Stimulated activated naive CD4-positive, alpha-beta T cell treated with Interleukin-2 at 50 U/mL for 16 hours (primary cell): Measurements from ENCODE around the gene PSMD14.
A peak's percentile ranks its signal among the peaks of the same experiment; 100 is the strongest.
"Not testable (repeated sequence)": the region's sequence is repeated elsewhere in the genome, so short reads cannot be mapped to it uniquely, and the experiment has no call there.

ENCODE experiments used
- DNase-seq: peaks from one replicate; lab custom pipeline; 2025; lab: John Stamatoyannopoulos, UW

Gene PSMD14

DNA sequence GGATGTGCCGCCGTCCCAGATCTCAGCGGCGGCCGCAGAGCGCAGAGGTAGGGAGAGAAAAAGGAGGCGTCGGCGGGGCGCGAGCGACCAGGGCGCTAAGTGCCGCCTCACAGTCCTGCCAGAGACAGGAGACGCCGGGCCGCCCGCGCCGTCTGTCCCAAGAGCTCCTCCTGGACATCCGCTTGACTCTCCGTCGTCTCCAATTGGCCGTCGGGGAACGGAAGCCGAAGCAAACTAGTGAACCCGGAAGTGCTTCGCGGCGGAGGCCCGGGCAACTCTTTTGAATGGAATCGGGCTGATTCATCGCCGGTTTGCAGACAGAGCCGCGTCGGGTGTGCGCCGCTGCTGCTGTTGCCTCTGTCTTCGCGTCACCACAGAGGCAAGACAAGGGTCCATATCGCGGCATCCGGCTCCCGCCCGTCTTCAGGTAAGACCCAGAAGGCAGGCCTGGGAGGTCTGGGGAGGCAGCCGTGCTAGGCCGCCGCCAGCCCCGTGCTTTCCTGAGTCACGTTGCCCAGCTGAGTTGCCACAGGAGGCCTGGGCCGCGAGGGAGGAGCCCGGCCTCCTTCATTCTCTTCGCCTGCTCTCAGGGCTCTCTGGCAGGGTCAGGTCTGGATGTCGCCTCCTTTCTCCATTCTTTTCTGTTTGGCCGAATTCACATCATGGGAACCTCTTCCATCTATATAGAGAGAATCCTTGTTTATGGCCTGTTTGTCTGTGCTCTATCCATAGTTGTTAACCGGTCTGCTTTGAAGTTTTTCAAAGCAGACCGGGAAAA is at the start of gene PSMD14:
TSS of gene PSMD14 (plus strand) at position 248 of the 778 bp plus-strand sequence. CDS start 10,401 bp downstream, outside the sequence.
- DNase-seq: peak; percentile 92

DNA sequence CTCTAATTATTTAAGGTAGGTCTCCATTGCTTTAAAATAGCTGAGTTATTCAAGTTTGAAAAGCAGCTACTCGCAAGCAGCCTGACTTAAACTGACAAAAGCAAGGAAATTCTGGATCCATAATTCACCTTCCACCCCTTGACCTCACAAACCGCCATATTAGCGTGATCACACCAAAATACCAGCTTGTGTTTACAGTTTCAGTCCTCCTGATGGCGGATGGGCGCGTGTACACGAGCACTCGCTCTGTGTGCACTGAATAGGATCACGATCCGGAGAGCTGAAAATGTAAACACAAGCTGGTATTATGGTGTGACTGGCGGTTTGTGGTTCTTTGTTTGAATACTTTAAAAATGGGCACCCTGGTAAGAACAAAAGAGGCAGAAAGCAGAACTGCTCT is 42.4 kb upstream of the PSMD14 start:
- no peak for DNase-seq

DNA sequence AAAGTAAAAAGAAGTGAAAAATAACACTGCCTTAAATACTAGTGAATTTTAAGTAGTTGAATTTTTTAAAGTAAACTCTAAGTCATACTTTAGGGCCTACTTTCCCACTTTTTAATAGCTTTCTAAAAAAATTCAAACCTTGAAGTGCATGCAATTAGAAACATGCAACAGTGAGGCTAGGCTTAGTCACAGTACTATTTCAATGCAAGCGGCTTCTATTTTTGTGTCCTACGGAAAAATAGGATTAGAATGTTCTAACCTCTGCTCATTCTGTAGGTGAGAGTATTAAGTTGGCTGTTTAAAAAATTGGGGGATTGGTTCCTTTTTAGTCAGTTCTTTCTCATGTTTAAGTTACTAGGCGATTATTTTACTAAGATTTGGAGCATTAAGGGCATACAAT is 39.1 kb upstream of the PSMD14 start:
- DNase-seq: no peak

DNA sequence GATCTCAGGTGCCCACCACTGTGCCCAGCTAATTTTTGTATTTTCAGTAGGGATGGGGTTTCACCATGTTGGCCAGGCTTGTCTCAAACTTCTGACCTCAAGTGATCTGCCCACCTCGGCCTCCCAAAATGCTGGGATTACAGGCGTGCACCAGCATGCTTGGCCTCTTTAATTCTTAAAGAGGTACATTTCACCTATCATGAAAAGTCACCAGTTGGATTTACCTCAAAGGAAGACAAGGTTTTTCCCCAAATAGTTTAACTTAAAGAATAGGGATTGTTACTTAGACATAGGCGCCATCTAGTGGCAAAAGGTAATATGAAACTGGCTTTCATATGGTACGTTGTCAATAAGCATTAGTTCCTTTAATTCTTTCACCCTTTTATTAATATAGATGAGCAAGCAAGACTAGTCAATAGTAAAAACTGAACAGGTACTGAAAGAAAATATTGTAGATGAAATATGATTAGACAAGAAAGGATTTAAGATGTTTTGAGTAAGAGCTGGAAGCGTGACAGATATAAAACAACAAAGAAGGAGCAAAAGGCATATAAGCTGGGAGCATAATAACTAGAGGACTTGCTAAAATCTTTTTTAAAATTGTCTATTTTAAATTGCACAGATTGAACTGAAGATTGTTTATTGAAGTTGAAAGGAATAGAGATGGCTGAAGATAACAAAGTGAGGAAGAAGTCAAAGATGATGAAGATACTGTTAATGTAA is 35.0 kb upstream of the PSMD14 start:
- no peak for DNase-seq

DNA sequence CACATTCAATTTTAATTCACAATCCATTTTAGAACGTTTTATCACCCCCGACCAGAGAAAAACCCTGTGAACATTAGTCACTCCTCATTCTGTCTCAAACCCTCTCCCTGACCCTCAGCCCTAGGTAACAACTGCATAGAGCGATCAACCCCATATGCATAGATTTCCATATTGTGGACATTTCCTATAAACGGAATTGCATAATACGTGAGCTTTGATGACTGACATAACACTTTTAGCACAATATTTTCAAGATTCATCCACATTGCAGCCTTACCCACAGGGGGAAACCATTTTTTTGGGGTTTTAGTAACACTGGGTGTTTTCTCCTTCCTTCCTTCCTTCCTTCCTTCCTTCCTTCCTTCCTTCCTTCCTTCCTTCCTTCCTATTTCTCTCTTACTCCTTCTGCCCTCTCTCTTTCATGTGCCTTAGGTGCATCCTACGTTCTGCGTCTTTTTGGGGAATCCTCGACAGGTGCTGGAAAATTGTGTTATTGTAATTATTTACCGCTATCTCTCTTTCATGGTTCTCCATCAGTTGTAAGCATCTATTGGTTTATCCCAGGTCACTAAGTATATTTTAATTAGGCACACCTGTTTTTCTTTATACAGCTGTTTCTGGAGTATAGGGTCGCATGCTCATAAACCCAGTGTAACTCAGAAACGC is 29.5 kb upstream of the PSMD14 start:
- not testable (repeated sequence) for DNase-seq

DNA sequence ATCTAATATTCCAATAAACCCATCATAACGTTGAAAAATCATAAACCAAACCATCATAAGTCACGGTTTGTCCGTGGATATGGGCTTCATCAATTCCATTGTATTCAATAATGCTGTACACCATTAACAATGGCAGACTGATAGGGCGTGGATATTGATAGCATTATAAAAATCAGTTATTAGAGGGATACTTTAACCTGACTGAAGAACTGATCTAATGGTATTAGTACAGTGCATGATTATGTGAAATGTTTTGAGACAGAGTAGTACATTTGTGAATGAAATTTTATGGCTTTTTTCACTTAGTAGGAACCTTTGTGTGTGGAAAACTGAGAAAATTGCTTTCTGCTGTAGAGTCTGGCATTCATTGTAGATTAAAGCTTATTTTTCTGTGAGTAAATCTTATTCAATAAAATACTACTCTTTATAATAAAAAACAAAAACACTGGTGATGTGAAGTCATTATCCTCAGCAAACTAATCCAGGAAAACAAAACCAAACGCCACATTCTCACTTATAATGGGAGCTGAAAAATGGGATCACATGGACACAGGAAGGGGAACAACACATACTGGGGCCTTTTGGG is 28.9 kb upstream of the PSMD14 start:
- DNase-seq: not testable (repeated sequence)

DNA sequence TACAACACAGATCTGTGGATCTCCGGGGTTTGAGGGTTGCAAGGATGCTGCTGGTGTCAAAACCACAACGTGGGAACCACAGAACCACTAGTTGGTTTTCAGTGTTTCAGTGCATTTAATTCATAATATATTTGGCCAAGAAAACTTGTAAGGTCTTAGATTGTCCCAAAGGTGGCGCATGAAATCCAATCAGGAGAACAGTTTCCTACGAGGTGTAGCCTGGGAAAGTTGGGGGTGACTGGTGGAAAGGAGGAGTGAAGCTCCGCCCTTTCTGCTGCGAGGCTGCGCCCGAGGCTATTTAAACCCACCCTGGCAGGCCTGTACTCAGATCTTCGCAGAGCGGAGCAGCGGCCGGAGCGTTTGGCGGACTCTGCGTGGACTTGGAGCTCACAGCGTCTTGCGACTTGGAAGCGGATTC is 27.3 kb upstream of the PSMD14 start:
- DNase-seq: not testable (repeated sequence)

DNA sequence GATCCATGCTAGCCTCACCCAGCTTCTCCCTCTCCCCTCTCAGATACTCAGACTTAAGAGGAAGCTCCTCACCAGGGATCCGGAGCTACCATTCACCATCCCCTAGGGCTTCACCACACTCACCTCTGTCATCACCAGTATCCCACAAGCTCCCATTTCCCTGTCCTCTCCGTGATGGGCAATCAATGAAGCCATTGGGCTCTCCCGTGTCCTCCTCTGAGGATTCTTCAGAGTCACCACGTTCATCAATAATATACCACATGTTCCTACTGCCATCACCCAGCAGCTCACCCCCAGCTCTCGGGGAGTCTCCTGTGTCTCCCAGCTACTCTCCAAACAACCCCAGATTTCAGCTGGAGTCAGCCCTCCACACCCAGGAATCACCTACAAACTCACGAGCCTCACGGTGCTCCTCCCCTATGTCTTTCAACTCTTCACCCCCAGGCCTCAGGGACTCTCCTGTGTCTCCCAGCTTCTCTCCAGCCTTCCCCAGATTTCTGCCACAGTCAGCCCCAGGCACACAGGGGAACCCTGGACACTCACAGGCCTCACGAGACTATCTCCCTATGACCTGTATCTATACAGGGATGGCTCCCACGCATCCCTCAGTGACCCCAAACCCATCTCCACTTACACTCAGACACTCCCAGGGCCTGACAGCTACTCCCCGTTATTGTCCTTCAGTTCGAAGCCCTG is 26.5 kb upstream of the PSMD14 start:
- not testable (repeated sequence) for DNase-seq

DNA sequence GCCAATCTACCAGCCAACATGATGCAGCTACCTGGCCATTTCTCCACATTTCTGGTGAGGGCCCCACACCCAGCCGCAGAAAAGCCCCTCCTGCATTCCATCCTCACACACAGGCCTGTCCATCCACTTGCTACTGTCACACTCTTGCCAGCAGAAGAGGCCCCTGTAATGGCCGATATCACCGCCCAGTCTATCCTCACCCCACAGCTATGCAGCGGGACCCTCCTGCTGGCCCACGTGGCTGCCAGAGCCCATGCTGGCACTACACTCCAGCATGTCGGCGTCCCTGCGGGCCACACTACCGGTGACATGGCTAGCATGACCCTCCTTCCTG is 25.9 kb upstream of the PSMD14 start:
- DNase-seq: not testable (repeated sequence)

DNA sequence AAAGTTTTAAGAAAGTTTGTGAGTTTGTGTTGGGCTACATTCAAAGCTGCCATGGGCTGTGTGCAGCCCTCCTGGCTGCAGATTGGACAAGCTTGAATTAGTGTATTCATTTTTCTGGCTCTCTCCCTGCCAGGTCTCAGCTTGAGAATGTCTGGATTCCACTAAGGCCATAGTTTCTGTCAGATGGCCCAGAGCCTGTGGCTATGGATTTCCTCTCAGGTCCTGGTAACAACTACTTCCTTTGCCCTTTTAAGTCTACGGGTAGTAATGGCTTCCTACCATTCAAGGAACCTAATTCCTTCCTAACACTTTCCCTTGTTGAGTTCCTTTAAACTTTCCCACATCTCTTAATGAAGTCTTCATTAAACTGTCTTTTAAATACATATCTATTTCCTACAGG is 24.3 kb upstream of the PSMD14 start:
- no peak for DNase-seq

DNA sequence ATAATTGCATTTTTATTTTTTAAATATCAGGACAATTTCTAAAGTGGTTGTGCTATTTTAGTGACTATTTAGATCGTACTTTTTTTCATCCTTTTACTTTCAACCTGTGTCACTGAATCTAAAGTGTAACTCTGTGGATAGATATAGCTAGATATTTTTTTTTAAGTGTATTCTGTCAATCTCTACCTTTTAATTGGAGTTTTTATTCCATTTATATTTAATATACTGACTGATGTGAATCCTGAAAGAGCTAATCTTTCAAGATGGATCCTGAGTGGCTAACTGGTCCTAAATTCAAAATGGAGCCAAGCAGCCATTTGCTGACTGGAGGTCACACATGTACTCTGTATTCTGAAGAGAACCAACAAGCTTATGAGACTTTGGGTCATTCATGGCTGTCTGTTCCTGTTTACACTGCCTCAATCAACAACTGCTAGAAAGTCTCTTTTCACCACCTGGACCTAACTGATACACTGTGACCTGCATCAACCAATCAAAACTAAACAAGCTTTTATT is 4.6 kb upstream of the PSMD14 start:
- no peak for DNase-seq

DNA sequence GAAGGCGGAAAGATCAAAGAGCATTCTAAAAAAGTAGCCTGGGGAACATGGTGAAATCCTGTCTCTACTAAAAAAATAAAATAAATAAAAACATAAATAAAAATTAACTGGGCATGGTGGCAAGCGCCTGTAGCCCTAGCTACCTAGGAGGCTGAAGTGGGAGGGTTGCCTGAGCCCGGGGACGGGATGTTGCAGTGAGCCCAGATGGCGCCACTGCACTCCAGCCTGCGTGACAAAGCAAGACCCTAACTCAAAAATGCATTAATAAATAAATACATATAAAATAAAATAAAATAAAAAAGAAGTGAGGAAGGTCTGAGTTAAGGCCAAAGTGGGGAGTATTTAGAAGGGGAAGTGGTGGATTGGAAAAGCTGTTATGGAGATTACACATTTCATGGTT is 1.3 kb upstream of the PSMD14 start:
- no peak for DNase-seq

DNA sequence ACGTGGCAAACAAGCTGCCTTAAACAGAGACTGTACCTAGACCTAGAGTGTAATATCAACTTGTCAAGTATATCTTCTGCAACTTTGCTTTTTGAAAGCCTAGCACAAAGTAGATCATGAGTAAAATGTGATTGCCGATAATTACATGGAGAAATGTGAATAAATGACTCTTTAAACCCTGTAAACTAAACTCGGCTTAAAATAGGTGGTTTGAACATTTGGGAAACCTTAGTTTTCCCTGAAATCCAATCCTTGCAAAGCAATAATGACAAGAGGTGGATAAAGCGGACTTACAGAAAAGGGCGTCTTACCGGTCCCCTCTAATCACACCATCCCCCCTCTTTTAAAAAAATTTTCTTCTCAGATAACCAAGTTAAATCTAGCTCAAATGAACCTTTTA is 549 bp upstream of the PSMD14 start:
- DNase-seq: no peak

DNA sequence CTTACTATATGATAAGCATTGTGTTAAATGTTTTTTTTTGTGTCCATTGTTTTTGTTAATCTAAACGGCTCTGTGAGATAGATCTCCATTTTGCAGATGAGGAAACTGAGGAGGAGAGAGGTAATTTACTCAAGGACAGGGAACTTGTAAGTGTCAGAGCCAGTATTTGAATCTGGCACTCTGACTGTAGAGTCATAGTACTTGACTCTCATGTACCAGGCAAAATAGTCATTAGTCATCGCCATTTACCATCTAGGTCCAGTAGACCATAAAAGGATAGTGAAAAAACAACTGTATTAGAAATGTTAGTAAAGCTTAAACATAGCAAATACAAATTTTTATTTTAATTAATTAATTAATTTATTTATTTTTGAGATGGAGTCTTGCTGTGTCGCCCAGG is 4.8 kb downstream of the PSMD14 start:
- DNase-seq: no peak

DNA sequence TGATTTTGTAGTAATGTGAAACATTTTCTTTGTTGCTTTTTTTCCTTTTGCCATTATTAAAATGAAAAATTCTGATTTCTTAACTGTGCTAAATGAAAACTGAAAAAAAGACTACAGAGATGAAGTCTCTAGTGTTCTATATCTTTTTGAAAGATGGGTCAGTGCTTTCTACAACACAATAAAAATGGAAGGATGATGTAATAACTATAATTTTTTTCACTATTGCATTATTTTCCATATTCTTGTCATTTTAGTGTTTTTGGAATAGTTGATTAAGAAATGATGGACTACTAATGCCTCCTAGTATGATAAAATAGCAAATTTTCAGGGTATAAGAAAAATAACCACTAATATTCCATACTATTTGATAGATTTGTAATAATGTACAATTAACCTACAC is 7.2 kb downstream of the PSMD14 start:
- no peak for DNase-seq

DNA sequence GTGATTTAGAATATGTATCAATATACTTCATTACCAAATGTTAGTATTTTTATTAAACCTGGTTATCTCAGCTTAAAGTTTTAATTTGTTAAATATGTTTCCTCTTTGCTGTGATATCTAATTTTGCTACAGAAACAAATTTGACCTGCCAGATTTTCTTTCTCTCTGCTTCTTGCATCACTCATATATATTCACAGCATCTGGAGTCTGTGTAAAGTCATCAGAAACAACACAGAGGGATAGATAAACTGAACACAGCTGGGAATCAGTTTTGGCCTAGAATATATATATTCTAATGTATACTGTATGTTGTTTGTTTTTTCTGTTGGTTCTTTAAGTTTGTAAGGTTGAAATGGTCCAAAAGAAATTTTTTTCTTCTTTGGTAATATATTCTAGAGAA is 8.5 kb downstream of the PSMD14 start:
- DNase-seq: no peak

DNA sequence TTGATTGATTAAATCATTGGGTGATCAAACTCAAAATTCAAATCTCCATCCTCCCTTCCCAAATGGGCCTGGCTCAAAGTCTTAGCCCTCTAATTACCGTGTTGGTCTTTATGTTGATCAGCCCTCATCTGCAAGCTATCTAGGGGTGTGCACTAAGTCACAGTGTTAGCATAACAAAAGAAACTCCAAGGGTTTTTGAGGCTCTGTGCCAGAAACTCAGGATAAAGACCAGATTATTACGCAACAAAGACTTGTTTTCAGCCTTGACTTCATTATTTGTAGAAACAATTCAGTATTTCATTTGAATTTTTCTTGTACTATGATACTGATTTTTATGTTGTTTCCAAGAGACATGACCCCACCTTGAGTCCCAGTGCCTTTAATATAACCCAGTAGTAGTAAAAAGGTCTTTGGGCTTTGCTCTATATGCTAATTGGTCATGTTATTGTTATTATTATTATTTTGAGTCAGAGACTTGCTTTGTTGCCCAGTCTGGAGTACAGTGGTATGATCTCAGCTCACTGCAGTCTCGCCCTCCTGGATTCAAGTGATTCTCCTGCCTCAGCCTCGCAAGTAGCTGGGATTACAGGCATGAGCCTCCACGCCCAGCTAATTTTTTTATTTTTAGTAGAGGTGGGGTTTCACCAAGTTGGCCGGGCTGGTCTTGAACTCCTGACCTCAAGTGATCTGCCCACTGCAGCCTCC is 13.9 kb downstream of the PSMD14 start:
- no peak for DNase-seq

DNA sequence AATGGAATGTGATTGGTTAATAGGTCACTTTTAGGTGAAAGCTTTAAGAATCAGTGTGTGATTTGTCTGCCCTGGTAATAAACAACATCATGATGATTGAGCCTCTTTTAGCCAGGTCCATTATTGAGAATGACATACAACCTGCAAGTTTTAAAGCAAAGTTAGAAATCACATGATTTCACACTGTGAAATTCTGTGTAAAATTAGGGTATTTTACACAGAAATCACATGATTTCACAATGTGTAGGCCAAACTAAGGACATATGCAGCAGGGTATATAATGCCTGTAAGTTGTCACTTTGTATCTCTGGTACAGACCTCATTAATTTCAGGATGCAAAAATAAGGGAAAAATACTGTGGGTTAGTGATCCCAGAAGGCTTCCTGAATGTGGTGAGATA is 16.7 kb downstream of the PSMD14 start:
- DNase-seq: no peak

DNA sequence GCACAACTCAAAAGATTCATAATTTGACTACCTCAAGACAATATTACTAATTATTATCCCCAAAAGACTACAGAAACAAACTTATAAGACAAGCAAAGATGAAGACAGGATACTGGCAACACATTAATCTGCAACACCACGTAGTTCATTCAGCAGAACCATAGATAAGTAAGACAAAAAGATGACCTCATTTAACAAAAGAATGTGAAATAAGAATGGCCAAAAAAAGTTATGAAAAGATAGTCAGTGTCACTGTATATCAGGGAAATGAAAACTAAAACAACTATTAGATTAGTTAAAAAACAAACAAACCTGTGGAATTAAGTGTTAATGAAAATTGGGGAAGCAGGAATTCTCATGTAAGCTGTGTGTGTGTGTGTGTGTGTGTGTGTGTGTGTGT is 19.4 kb downstream of the PSMD14 start:
- DNase-seq: no peak

DNA sequence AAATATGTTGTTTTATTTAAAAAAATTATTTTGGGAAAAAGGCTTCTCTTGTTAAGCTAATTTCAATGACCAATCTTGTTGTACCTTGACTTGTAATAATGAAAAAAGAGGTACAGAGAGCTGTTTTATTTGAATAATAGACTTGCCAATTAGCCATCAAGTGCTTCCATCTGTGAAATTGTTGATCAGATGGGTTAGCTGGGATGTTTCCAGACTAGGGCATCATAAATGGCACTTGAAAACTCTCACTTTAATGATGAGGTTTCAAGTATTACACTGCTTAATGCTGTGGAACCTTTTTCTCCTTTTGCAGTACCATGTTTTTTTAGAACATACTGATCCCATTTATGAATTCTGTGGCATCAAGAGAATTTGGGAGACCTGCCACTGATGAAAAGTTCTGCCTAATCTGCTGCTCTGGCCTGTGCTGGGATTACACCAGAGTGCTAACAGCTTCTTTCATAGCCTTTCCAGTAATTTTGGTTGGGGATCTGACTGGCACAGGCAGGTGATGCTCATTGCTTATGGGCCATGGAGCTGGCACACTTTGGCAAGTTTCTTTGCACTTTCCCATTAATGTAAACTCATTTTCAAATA is 24.2 kb downstream of the PSMD14 start:
- DNase-seq: no peak

DNA sequence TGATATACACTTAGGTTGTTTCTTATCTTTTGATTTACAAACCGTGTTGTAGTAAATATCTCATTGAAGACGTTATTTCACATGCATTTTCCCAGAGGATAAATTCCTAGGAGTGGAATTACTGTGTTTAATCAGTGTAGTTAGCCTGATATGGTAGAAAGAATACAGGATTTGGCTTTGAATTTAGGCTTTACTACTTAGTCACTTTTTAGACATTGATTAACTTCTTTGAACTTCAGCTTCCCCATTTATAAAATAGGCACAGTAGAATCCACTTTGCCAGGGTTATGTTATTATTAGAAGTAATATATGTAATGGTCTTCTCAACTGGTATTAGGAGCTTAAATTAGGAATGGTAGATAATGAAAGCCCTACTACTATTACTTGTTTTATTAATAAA is 27.4 kb downstream of the PSMD14 start:
- no peak for DNase-seq
